Measurements from ENCODE around the gene HACD1.
A peak's percentile ranks its signal among the peaks of the same experiment; 100 is the strongest.
"Not testable (repeated sequence)": the region's sequence is repeated elsewhere in the genome, so short reads cannot be mapped to it uniquely, and the experiment has no call there.

The HACD1 gene

GRCh38 chr10:17640331-17640816 lies 23.2 kb upstream of the HACD1 start:
- DNase-seq, result no peak

DNA sequence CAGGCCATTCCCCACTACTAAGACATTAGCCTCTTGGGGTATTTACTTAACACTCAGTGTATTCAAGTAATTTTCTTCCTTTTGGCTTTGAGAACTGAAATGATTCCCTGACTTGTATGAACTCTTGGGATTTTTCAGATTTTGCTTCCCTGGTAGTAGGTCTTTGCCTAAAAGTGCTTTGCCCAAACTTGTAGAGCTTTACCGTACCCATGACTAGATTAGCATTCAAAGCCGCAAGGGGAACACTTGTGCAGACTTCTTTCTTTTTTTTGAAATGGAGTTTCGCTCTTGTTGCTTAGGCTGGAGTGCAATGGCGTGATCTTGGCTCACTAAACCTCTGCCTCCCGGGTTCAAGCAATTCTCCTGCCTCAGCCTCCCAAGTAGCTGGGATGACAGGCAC lies 20.7 kb upstream of the HACD1 start:
- DNase-seq, result no peak

DNA sequence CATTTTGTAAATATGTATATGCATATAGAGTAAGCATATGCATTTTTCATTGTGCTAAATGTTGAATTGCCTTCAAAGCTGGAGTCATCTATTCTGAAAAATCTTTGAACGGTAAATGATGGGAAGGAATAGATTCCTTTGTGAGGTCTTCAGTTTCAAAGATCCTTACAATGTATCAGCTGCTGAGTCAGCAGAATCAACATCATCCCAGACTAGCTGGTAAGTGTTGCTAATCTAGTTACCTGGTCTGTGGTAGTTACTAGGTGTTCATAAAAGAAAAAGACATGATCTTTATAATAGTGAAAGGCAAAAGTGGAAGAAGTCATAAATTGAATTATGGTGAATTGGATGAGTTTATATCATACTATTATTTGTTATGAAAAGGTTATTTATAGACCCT lies 16.2 kb upstream of the HACD1 start:
- DNase-seq, result no peak

GRCh38 chr10:17632590-17632989 lies 15.4 kb upstream of the HACD1 start:
- not testable (repeated sequence) for DNase-seq

DNA sequence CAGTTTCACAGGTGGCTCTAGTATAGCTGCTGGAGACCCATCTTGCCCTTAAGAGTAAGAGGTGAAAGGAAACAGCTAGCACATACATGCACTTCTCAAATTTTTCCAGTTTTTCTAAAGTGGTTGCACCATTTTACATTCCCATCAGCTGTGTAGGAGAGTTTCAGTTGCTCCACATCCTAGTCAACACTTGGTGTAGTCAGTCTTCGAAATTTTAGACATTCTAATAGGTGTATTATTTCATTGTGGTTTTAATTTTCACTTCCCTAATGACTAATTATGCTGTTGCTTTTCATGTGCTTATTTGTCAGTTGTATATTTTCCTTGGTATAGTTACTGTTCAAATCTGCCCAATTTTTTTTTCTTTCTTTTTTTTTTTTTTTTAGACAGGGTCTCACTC lies 9.5 kb upstream of the HACD1 start:
- no peak for DNase-seq

DNA sequence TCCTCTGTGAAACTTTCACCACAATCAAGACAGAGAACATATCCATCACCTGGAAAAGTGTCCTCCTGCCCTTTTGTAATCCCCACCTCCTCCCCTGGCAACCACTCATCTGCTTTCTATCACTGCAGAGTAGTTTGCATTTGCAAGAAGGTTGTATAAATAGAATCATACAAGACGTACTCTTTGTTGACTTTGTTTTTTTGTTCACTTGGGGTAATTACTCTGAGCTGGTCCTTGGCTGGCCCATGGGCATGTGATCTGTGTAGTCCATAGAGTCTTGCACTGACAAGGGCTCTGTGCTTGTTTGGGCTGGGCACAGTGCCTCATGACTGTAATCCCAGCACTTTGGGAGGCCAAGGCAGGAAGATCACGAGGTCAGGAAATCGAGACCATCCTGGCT lies 7.8 kb upstream of the HACD1 start:
- DNase-seq, result no peak

GRCh38 chr10:17622061-17622460 lies 4.9 kb upstream of the HACD1 start:
- no peak for DNase-seq

DNA sequence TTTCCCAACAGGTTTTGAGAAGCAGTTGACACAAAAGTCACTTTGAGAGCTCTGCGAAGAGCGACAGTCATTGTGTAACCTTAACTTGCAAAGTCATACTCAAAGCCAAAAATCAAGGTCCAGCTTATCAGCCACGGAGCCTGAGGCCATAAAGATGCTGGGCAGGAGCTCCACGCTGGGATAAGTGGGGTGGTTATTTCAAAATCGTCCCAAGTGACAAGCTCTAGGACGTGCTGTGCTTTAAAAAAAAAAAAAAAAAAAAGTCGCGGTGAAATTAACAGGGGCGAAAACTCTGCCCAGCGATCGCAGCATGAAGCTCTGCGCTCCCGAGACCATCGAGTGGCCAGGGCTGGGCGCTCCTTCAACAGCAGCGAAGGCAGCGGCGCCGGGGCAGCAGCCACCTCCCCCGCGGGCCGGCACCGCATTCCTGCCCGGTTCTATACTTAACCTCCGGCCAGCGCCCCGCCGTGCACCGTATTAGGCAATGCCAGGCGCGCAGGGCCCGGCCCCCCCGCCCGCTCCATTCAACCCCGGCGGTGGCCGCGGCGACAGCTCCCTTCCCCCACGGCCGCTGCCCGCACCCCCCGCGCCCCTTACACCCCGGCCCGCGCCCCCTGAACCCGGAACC lies 657 bp downstream of the HACD1 start:
- peak; percentile 26 to 45 for DNase-seq

GRCh38 chr10:17609523-17610079 lies 7.6 kb downstream of the HACD1 start:
- no peak for DNase-seq

GRCh38 chr10:17607603-17608332 lies 9.4 kb downstream of the HACD1 start:
- peak; percentile 82 to 91 for DNase-seq

DNA sequence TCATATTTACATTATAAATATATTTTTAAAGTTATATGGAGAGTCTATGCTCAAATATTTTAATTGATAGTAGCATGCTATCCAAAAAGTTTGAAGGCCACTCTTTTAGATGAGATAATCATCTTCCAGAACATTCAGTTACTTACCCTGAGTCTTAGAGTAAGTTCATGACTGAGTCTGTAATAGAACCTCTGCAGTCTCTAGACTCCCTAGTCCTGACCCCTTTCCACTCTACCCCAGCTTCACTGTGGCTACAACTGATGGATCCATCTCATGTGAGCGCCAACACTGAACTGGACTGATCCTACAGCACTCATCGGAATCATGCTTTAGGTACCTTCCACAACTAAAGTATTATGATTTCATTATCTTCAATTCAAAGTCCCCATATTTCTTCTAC lies 10.1 kb downstream of the HACD1 start:
- no peak for DNase-seq

- no peak for DNase-seq
Observed at GRCh38 chr10:17606547-17607040, 10.6 kb downstream of the HACD1 start.

DNA sequence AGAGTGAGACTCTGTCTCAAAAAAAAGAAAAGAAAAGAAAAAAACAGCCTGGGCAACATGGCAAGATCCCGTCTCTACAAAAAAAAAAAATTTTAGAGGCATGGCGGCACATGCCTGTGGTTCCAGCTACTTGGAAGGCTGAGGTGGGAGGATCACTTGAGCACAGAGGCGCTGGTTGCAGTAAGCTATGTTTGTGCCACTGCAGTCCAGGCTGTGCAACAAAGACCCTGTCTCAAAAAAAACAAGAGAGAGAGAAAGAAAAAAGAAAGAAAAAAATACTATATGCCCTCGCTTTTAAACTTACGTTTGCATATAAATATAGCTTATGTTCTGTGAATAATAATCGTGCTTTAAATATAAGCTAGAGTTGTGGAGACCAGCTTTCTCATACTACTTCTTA lies 11.2 kb downstream of the HACD1 start:
- no peak for DNase-seq

- peak; percentile 44 to 57 for DNase-seq
Observed at GRCh38 chr10:17599089-17599488, 18.1 kb downstream of the HACD1 start.

DNA sequence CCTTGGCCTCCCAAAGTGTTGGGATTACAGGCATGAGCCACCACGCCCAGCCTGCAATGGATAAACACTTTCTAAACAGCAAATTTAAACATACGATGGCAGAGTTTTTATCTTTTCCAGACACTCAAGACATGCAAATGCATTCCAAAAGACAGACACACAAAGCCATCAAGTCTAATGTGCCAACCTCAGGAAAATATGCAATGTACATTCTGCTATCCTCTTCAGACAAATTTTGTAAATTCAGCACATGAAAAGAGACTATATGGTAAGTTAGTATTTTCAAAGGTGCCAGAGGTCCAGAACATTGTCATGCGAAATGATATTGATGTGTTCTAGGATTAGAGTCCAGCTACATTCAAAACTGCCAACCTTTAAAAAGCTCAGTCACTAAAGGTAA lies 19.8 kb downstream of the HACD1 start:
- no peak for DNase-seq

DNA sequence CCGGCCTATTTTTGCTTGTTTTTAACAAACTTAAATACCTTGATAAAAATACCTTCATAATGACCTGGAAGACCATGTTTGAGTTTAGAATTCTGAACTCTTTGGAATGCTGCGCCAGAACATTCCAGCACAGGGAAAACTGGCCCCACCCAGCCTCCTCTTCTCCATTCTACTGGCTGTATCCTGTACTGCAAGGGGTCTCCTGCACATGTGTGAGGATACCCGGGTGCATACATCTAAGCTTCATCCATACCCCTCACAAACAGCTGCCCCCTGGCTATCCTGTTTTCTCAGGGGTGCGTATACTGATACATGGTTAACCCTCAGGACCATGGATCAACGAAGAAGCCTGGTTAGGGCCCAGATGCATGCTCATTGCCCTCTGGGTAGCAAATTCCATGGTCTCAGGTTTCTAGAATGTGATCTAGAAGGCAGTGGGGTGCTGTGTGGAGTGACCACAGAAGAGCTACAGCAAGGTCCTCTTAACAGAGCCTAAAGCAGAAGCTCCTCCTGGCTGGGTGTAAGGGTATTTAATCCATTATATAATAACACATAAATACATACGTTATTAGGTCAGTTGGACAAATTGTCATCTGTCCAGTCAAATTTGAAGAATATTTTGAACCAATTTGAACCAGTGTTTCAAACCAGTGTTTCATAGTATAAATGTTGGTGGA lies 26.1 kb downstream of the HACD1 start:
- DNase-seq, result no peak

GRCh38 chr10:17589316-17589715 lies 27.9 kb downstream of the HACD1 start:
- not testable (repeated sequence) for DNase-seq

DNA sequence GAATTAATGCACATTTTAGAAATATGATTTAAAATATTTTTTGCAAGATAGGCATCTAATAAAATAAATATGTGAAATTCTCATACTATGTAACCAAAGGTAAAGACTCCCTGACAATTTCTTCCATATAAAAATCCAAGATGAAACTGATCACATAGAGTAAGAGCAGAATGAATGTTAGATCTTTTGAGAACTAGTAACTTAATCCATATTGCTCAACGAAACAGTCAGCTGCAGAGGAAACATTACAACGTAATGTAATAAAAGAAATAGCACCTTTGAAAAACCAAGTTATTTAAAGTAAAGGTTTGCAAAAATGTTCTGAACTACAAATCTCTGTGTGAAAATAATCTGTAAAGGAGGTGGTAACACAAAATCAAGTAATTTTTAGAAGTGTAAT lies 28.8 kb downstream of the HACD1 start:
- no peak for DNase-seq

- DNase-seq, result not testable (repeated sequence)
Observed at GRCh38 chr10:17587321-17587720, 29.9 kb downstream of the HACD1 start.

DNA sequence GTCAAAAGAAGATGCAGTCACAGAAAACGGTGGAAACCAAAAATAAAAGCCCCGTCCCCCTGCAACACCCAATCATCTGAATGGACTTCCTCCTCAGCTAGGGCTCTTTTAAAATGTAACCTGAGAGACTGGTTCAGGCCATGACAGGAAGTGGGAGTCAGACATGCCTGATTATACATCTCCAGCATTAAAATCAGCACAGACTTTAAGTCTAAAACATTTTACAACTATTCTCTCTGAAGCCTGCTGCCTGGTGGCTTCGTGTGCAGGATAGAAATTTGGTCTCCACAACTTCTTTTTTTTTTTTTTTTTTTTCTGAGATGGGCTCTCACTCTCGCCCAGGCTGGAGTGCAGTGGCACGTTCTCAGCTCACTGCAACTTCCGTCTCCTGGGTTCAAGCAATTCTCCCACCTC lies 30.3 kb downstream of the HACD1 start:
- DNase-seq, result peak; percentile 87 to 90

DNA sequence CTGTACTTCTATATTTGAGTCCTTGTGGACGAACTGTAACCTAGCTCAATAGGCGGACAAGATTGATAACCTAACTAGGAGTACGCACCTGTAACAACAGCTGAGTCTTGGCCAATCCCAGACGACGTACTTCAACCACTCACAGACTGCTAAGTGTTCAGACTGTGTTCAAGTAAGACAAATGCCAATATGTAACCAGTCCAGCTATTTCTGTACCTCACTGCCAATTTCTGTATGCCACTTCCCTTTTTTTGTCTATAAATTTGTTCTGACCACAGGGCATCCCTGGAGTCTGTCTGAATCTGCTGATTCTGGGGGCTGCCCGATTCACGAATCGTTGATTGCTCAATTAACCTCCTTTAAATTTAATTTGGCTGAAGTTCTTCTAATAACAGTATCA lies 32.2 kb downstream of the HACD1 start:
- peak; percentile 65 to 85 for DNase-seq

DNA sequence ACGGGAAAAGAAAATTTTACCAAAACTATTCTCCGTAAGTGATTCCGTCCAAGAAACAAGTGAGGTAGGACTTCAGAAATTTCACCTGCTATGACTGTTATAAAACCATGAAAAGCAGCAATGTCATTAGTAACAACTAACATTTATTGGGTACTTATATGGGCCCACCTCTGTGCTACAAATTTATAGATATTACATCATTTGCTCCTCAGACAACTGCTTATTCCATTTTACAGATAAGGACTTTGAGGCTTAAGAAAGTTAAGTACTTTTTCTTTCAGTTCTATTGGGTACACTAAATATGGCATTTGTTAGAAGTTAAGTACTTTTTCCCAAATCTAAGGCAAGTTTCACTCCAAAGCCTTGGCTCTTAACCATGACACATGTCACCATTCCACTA lies 36.3 kb downstream of the HACD1 start:
- DNase-seq, result no peak

- no peak for DNase-seq
Observed at GRCh38 chr10:17578603-17579002, 38.6 kb downstream of the HACD1 start.

- no peak for DNase-seq
Observed at GRCh38 chr10:17576768-17577167, 40.4 kb downstream of the HACD1 start.

Measured in Kasumi-1 (cell line).